ENCODE measurements around the gene CEP164.

DNA sequence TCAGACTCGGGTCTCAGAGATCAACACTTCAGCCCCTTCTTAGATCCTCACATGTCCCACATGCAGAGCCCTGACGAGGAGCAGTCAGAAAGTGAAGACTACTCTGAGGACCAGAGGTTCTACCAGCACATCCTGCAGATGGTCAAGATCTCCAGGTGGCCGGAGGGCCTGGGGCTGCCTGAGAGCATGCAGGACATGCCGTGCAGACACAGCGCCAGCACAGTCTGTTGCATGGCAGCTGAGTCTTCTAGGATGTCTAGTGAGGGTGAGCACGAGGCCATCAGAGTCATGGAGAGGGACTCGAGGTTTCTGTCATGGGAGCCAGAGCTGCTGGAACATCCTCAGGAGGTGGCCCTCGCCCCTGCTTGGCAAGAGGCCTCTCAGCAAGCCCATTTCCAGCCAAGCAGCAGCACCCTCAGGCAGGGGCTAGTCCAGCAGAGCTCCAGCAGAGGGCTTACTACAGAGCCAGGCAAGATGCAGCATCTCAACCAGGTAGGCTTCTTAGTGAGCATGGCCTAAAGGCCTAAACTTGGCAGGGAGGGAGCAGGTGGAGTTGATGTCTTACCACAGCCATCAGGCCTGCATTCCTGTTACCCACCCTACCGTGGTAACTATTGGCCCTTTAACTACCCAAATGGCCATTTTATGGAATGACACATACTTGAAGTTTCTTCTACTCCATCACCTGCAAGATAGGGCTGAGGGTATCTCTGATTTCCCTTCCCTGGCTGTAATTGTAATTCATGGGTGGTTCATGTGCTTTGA is 28.7 kb downstream of the CEP164 start:
- no peak for TF ChIP-seq POLR2A (IDR thresholded peaks at IDR 0.05)
- TF ChIP-seq, protein P1, sequence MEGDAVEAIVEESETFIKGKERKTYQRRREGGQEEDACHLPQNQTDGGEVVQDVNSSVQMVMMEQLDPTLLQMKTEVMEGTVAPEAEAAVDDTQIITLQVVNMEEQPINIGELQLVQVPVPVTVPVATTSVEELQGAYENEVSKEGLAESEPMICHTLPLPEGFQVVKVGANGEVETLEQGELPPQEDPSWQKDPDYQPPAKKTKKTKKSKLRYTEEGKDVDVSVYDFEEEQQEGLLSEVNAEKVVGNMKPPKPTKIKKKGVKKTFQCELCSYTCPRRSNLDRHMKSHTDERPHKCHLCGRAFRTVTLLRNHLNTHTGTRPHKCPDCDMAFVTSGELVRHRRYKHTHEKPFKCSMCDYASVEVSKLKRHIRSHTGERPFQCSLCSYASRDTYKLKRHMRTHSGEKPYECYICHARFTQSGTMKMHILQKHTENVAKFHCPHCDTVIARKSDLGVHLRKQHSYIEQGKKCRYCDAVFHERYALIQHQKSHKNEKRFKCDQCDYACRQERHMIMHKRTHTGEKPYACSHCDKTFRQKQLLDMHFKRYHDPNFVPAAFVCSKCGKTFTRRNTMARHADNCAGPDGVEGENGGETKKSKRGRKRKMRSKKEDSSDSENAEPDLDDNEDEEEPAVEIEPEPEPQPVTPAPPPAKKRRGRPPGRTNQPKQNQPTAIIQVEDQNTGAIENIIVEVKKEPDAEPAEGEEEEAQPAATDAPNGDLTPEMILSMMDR (IDR thresholded peaks at IDR 0.05) = no peak
- no peak for TF ChIP-seq POLR2AphosphoS5 (IDR thresholded peaks at IDR 0.05)
